ENCODE data around the gene LCN2.
"Not testable (repeated sequence)": the region's sequence is repeated elsewhere in the genome, so short reads cannot be mapped to it uniquely, and the experiment has no call there.

The LCN2 gene

DNA sequence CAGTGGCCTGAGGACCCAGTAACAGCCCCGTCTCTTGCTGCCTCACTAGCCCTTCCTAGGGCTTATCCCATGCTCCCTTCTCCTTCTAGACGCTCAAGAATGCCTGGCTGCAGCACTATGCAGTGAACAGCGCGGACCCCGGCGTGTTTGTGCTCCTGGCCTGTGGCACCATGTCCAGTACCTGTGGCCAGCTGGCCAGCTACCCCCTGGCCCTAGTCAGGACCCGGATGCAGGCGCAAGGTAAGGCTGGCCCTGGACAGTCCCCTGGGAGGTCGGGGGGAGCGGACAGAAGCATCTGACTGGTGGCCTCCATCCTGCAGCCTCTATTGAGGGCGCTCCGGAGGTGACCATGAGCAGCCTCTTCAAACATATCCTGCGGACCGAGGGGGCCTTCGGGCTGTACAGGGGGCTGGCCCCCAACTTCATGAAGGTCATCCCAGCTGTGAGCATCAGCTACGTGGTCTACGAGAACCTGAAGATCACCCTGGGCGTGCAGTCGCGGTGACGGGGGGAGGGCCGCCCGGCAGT is 42.2 kb upstream of the LCN2 start:
- Histone ChIP-seq H3K9me3 (ENCODE audit: insufficient read depth, low read depth, low read length) (no peaks in the 10 kb centered on the region), H3K9ac (ENCODE audit: low read depth, low read length) (no peak overlapping the region), H3K27me3 (ENCODE audit: insufficient read depth, low read length) (no peaks in the 10 kb centered on the region), H3K27ac (ENCODE audit: low read length) (no peak overlapping the region), H3K36me3 (ENCODE audit: insufficient read depth, low read depth, low read length) (peaks cover 66% of the 10 kb centered on the region), H3K4me1 (ENCODE audit: insufficient read depth, low read length) (no peaks in the 10 kb centered on the region), H3K4me3 (ENCODE audit: low read length) (no peak overlapping the region)

DNA sequence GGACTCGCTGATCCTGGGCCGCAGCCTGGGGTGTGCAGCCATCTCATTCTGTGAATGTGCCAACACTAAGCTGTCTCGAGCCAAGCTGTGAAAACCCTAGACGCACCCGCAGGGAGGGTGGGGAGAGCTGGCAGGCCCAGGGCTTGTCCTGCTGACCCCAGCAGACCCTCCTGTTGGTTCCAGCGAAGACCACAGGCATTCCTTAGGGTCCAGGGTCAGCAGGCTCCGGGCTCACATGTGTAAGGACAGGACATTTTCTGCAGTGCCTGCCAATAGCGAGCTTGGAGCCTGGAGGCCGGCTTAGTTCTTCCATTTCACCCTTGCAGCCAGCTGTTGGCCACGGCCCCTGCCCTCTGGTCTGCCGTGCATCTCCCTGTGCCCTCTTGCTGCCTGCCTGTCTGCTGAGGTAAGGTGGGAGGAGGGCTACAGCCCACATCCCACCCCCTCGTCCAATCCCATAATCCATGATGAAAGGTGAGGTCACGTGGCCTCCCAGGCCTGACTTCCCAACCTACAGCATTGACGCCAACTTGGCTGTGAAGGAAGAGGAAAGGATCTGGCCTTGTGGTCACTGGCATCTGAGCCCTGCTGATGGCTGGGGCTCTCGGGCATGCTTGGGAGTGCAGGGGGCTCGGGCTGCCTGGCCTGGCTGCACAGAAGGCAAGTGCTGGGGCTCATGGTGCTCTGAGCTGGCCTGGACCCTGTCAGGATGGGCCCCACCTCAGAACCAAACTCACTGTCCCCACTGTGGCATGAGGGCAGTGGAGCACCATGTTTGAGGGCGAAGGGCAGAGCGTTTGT is 41.6 kb upstream of the LCN2 start:
- Histone ChIP-seq H3K4me1 (ENCODE audit: insufficient read depth, low read length) (no peaks in the 10 kb centered on the region), H3K36me3 (ENCODE audit: insufficient read depth, low read depth, low read length) (peaks cover 59% of the 10 kb centered on the region), H3K9ac (ENCODE audit: low read depth, low read length) (no peak overlapping the region), H3K4me3 (ENCODE audit: low read length) (no peak overlapping the region), H3K27ac (ENCODE audit: low read length) (no peak overlapping the region), H3K27me3 (ENCODE audit: insufficient read depth, low read length) (no peaks in the 10 kb centered on the region), H3K9me3 (ENCODE audit: insufficient read depth, low read depth, low read length) (no peaks in the 10 kb centered on the region)

DNA sequence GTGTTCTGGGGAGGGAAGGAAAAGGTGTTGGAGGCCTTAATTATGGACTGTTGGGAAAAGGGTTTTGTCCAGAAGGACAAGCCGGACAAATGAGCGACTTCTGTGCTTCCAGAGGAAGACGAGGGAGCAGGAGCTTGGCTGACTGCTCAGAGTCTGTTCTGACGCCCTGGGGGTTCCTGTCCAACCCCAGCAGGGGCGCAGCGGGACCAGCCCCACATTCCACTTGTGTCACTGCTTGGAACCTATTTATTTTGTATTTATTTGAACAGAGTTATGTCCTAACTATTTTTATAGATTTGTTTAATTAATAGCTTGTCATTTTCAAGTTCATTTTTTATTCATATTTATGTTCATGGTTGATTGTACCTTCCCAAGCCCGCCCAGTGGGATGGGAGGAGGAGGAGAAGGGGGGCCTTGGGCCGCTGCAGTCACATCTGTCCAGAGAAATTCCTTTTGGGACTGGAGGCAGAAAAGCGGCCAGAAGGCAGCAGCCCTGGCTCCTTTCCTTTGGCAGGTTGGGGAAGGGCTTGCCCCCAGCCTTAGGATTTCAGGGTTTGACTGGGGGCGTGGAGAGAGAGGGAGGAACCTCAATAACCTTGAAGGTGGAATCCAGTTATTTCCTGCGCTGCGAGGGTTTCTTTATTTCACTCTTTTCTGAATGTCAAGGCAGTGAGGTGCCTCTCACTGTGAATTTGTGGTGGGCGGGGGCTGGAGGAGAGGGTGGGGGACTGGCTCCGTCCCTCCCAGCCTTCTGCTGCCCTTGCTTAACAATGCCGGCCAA is 40.8 kb upstream of the LCN2 start:
- Histone ChIP-seq H3K27ac (ENCODE audit: low read length) (no peak overlapping the region), H3K4me3 (ENCODE audit: low read length) (no peak overlapping the region), H3K27me3 (ENCODE audit: insufficient read depth, low read length) (no peaks in the 10 kb centered on the region), H3K9ac (ENCODE audit: low read depth, low read length) (no peak overlapping the region), H3K9me3 (ENCODE audit: insufficient read depth, low read depth, low read length) (no peaks in the 10 kb centered on the region), H3K36me3 (ENCODE audit: insufficient read depth, low read depth, low read length) (peaks cover 51% of the 10 kb centered on the region), H3K4me1 (ENCODE audit: insufficient read depth, low read length) (no peaks in the 10 kb centered on the region)

DNA sequence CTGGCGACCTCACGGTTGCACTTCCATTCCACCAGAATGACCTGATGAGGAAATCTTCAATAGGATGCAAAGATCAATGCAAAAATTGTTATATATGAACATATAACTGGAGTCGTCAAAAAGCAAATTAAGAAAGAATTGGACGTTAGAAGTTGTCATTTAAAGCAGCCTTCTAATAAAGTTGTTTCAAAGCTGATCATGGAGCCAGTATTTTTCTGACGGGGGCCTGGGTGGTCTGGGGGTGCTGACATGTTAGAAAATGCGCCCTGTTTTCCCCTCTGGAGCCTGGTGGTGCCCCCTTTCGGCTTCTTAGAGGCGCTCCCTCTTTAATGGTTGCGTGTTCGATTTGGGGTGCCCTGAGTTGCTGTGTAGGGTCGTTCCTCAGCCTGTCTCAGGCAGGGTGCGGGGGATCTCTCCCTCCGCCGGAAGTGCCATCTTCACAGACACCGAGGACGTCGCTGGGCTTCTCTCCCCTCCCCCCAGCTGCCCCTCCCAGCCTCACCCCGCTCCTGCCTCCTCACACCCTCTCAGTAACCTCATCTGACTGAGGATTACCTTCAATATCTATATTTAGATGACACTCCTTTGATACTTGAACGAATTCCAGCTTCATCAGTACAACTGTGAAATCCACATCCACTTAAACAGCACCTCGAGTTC is 40.1 kb upstream of the LCN2 start:
- H3K9ac ChIP-seq (ENCODE audit: low read depth, low read length) = no peak overlapping the region
- no peak overlapping the region for H3K4me3 ChIP-seq (ENCODE audit: low read length)
- H3K27ac ChIP-seq (ENCODE audit: low read length) = no peak overlapping the region
- no peaks in the 10 kb centered on the region for H3K4me1 ChIP-seq (ENCODE audit: insufficient read depth, low read length)
- H3K9me3 ChIP-seq (ENCODE audit: insufficient read depth, low read depth, low read length) = no peaks in the 10 kb centered on the region
- peaks cover 44% of the 10 kb centered on the region for H3K36me3 ChIP-seq (ENCODE audit: insufficient read depth, low read depth, low read length)
- no peaks in the 10 kb centered on the region for H3K27me3 ChIP-seq (ENCODE audit: insufficient read depth, low read length)

DNA sequence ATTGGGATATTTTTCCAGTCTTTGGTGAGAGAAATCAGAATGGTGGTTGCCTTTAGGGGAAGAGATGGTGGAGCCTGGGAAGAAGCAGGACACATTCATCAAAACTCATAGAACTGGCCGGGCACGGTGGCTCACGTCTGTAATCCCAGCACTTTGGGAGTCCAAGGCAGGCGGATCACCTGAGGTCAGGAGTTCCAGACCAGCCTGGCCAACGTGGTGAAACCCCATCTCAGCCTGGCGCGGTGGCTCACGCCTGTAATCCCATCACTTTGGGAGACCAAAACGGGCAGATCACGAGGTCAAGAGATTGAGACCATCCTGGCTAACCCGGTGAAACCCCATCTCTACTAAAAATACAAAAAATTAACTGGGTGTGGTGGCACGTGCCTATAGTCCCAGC is 37.5 kb upstream of the LCN2 start:
- H3K4me3 ChIP-seq (ENCODE audit: low read length); H3K9me3 ChIP-seq (ENCODE audit: insufficient read depth, low read depth, low read length); H3K27ac ChIP-seq (ENCODE audit: low read length); H3K9ac ChIP-seq (ENCODE audit: low read depth, low read length); H3K4me1 ChIP-seq (ENCODE audit: insufficient read depth, low read length); H3K27me3 ChIP-seq (ENCODE audit: insufficient read depth, low read length): not testable (repeated sequence)
- peaks cover 24% of the 10 kb centered on the region for H3K36me3 ChIP-seq (ENCODE audit: insufficient read depth, low read depth, low read length)

DNA sequence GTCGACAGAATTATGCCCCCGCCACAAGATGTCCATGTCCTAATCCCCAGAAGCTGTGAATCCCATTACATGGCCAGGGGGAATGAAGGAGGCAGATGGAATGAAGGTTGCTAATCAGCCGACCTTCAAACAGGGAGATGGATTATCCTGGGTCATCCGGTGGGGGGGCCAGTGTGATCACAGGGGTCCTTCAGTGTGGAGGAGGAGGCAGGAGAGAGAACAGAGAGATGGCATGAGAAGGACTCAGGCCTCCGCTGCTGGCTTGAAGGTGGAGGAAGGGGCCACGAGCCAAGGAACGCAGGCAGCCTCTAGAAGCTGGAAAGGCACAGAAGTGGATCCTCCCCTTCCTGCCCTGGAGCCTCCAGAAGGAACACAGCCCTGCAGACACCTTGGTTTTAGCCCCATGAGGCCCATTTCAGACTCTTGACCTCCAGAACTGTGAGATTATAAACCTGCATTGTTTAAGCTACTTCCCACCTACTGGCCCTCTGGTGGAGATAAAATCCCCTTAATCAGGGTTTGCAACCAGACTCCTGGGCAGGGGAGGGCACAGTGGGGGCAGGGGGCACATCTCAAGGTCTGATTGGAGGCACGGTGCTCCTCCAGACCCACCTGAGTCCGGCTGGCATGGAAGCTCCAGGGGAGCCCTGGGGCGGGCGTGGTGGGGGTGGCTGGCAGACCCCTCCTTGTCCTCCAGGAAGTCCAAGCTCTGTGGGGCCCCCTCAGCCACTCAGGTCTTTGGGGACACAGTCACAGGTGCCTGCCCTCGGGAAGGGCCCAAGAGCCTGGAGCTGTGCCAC is 35.5 kb upstream of the LCN2 start:
- Histone ChIP-seq H3K36me3 (ENCODE audit: insufficient read depth, low read depth, low read length) (peaks cover 4% of the 10 kb centered on the region; the same call in 1 of the 2 replicates), H3K4me1 (ENCODE audit: insufficient read depth, low read length) (no peaks in the 10 kb centered on the region)

DNA sequence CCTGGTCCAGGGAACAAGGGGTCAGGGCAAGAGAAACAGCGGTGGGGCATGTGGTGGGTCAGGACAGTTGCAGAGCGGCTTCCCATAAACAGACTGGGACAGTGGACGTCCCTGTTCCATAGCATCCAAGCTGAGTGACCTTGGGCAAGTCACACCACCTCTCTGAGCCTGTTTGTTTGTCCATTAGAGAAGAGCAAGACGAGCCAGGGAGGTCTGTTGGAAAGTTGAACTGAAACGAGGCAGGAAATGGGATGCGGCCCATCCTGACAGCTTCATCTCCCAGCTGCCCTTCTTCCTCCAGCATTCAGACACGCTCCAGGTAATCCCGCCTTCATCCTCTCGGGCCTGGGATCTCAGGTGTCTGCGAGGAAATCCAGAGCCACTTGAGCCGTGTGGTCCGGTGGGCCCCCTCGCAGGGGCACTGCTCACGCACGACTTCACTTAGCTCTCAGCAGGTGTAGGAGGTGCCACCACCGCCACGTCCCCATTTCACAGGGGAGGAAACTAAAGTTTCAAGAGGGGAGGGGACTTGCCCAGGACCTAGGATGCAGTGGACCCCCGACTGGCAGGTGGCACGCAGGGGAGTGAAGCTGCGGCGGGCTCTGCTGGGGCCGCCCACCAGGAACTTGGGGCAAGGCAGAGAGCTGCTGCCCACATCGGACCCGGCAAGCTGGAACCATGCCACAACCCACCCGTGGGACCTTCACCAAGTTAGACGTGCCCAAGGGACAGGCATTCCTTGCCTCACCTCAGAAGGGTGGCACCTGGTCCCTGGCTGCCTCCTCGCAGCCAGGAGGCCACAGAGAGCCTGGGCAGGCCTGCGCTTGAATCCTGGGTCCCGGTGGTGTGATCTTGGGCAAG is 34.7 kb upstream of the LCN2 start:
- no peaks in the 10 kb centered on the region for H3K36me3 ChIP-seq (ENCODE audit: insufficient read depth, low read depth, low read length)
- no peak overlapping the region for H3K27ac ChIP-seq (ENCODE audit: low read length)
- H3K4me3 ChIP-seq (ENCODE audit: low read length) = no peak overlapping the region
- H3K4me1 ChIP-seq (ENCODE audit: insufficient read depth, low read length) = no peaks in the 10 kb centered on the region
- no peaks in the 10 kb centered on the region for H3K9me3 ChIP-seq (ENCODE audit: insufficient read depth, low read depth, low read length)
- no peak overlapping the region for H3K9ac ChIP-seq (ENCODE audit: low read depth, low read length)
- H3K27me3 ChIP-seq (ENCODE audit: insufficient read depth, low read length) = no peaks in the 10 kb centered on the region

More for the DNA sequence above, 35.5 kb upstream of the LCN2 start:
- Histone ChIP-seq H3K4me3 (ENCODE audit: low read length) (no peak overlapping the region), H3K9me3 (ENCODE audit: insufficient read depth, low read depth, low read length) (no peaks in the 10 kb centered on the region), H3K27me3 (ENCODE audit: insufficient read depth, low read length) (no peaks in the 10 kb centered on the region), H3K27ac (ENCODE audit: low read length) (no peak overlapping the region), H3K9ac (ENCODE audit: low read depth, low read length) (no peak overlapping the region)

DNA sequence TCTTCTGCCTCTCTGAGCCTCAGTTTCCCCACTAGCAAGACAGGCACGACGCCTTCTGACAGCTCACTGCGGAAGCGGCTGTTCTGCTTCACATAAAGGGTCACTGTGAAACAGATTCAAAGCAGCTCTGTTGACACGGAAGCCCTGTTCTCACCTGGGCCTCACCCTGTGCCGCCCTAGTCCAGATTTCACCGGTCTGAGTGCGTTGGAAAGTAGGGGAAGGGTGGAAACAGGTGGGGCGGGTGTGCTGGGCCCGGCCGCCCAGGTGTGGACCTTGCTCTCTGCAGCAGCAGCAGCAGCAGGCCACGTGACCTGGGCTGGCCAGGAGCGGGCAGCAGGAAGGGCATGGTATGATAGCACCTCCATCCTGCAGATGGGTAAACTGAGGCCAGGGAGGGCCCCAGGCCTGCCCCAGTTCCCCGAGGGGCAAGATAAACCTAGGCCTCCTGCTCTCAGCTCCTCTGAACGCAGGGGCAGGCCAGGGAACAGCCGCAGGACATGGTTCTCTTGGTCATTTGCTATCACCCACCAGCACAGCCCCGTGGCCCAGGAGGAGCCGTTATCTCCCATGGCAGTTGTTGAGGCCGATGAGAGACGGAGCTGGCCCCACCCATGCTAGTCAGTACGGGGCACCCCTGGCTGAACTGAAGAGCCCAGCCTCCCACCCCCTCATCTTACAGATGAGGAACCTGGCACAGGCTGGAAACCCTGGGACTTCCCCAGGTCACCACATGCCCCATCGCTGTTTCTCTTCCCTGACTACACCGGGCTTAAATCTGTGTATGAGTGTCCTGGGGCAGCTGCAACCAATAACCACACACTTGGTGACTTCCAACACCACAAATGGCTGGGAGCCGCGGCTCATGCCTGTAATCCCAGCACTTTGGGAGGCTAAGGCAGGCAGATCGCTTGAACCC is 33.8 kb upstream of the LCN2 start:
- no peak overlapping the region for H3K9ac ChIP-seq (ENCODE audit: low read depth, low read length)
- H3K4me3 ChIP-seq (ENCODE audit: low read length) = no peak overlapping the region
- H3K27ac ChIP-seq (ENCODE audit: low read length) = no peak overlapping the region
- no peaks in the 10 kb centered on the region for H3K9me3 ChIP-seq (ENCODE audit: insufficient read depth, low read depth, low read length)
- H3K36me3 ChIP-seq (ENCODE audit: insufficient read depth, low read depth, low read length) = no peaks in the 10 kb centered on the region
- no peaks in the 10 kb centered on the region for H3K27me3 ChIP-seq (ENCODE audit: insufficient read depth, low read length)
- no peaks in the 10 kb centered on the region for H3K4me1 ChIP-seq (ENCODE audit: insufficient read depth, low read length)

DNA sequence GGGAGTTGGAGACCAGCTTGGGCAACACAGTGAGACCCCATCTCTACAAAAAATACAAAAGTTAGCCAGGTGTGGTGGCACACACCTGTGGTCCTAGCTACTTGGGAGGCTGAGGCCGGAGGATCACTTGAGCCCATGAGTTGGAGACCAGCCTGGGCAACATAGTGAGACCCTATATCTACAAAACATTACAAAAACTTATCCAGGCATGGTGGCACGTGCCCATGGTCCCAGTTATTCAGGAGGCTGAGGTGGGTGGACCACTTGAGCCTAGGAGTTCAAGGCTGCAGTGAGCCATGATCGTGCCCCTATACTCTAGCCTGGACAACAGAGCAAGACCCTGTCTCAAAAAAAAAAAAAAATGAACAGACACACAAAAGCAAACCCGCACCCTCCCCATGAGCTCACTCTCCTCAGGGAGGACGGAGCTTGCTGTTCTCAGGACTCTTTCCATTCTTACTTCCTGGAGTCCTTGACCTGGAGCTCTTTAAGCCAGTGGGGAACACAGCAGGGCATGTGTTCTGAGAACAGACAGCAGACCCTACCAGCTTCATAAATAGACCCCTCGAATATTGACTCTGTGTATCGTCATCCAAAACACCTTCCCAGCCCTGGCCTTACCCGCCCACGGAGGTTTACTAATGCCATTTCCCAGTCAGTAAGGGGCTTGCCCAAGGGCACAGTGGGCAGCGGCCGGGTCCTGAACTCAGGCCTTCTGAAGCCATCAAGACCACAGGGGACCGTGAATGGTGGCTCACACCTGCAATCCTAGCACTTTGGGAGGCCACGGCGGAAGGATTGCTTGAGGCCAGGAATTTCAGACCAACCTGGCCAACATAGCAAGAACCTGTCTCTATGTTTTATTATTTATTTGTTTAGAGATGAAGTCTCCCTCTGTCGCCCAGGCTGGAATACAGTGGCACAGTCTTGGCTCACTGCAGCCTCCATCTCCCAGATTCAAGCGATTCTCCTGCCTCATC is 32.9 kb upstream of the LCN2 start:
- no peaks in the 10 kb centered on the region for H3K4me1 ChIP-seq (ENCODE audit: insufficient read depth, low read length)
- no peaks in the 10 kb centered on the region for H3K9me3 ChIP-seq (ENCODE audit: insufficient read depth, low read depth, low read length)
- H3K4me3 ChIP-seq (ENCODE audit: low read length) = no peak overlapping the region
- H3K9ac ChIP-seq (ENCODE audit: low read depth, low read length) = no peak overlapping the region
- peaks cover 6% of the 10 kb centered on the region; the same call in 1 of the 2 replicates for H3K36me3 ChIP-seq (ENCODE audit: insufficient read depth, low read depth, low read length)
- no peaks in the 10 kb centered on the region for H3K27me3 ChIP-seq (ENCODE audit: insufficient read depth, low read length)
- no peak overlapping the region for H3K27ac ChIP-seq (ENCODE audit: low read length)
